ENCODE results near the gene ZCWPW2. TPM values are rescaled to one million over a fixed set of nuclear protein-coding genes. Genes with fewer than 3 reads are reported as not detected.
A peak's percentile ranks its signal among the peaks of the same experiment; 100 is the strongest.

Gene ZCWPW2
- polyA plus RNA-seq, 4 donors: 1.8 to 2.6 (median 1.9) TPM

DNA sequence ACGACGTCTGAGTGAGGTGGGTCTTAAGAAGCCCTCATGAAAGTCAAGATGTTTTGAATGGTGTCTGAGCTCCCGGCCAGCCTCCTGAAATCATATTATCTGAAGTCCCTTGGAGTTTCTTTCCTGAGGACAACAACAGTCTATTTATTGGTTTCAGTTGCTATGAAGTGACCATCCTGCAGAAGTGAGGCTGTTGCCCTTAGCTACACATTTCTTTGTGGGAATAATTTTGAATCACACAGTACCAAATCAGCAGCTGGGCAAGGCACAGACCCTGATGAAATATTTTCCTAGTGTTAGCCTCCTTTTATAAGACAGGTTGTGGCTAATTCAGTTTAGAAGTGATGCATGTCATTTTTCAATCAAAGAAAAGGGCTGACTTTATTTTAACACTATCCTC, 220.8 kb downstream of the ZCWPW2 start:
- no peak for DNase-seq (ENCODE audit: low read depth in 4 of 4, low spot score in 3 of 4)

DNA sequence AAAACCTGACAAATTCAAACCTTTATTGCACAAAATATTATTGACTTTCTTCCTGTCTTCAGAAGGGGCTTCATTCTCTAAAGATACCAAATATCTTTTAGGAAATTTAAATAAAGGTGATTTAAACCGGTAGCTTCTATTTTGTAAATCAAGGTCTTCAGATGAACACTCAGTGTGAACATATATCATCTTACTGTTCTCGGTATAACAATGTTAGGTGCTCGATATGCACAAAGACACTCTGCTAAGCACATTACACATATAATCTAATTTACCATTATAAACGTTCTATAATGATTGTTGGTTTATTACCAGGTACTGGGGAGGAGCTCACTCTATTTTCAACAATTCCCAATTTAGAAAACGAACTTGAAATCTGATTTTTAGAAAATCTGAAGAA, 225.5 kb downstream of the ZCWPW2 start:
- DNase-seq (ENCODE audit: low read depth in 4 of 4, low spot score in 3 of 4): no peak

DNA sequence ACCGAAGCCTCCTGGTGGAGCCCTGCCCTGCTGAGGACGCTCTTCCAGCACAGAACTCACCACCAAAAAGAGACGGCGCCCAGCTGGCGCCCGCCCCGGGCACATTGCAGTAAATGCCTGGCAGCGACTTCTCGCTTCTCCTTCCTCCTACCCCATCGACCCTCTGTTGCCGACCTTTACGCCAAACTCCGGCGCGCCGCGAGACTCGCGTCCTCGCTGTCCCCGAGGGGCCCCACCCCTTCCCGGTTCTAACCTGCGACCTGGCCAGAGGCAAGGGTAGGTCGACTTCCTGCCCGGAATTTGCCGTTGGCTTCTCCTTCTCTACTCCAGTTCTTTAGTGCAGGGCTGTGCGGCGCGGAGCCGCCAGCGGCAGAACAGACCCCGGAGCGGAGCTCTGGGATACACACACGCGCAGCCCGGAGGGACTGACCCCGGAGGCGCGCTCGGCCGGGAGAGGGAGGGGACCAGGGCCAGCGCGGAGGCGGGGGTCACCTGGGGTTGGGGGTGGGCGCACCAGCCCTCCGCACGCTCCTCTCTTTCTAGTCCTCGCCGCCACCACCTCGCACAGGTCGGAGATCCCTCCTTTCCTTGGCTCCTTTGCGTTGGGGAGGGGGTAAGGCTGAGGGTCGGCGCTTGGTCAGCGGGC, 226.7 kb downstream of the ZCWPW2 start:
- peak; percentile 12 to 31 (median 18) for DNase-seq (ENCODE audit: low read depth in 4 of 4, low spot score in 3 of 4)

Other genes with a start within 250 kb of the ZCWPW2 start
- 10 to 100 TPM; 15.8 to 35.0 (median 31.5) TPM for gene CMC1, start 107.1 kb upstream of the ZCWPW2 start, polyA plus RNA-seq (ENCODE audit: insufficient read length in 4 of 4)
- gene AZI2, start 103 bp downstream of the ZCWPW2 start, polyA plus RNA-seq (ENCODE audit: insufficient read length in 4 of 4): 100 to 1,000 TPM in 2 of 4 donors, 10 to 100 TPM in 2; 87.6 to 132 (median 102) TPM